GM18499 (cell line): Measurements from ENCODE around the gene EIF3K.

Experiments used
- ATAC-seq: cut with Tn5 transposase; IDR thresholded peaks from one replicate; pipeline ENCODE4 v1.9.1; 2021; ENCODE audit warnings: moderate number of reproducible peaks; ENCODE audit not compliant: insufficient read depth, unreplicated experiment

Gene EIF3K

GRCh38 chr19:38647966-38648768 lies 29.2 kb downstream of the EIF3K start:
- no peak for ATAC-seq

GRCh38 chr19:38648769-38649304 lies 29.8 kb downstream of the EIF3K start:
- no peak for ATAC-seq

- ATAC-seq = no peak
These were observed 30.6 kb downstream of the EIF3K start for GRCh38 chr19:38649305-38650171.

GRCh38 chr19:38650172-38650775 lies 31.3 kb downstream of the EIF3K start:
- ATAC-seq = no peak

- no peak for ATAC-seq
These were observed 32.1 kb downstream of the EIF3K start for GRCh38 chr19:38650911-38651584.

- ATAC-seq = no peak
These were observed 34.1 kb downstream of the EIF3K start for GRCh38 chr19:38653028-38653571.

- ATAC-seq = no peak
These were observed 35.7 kb downstream of the EIF3K start for GRCh38 chr19:38654628-38655055.

- no peak for ATAC-seq
These were observed 36.3 kb downstream of the EIF3K start for GRCh38 chr19:38655148-38655824.

- ATAC-seq = no peak
These were observed 37.4 kb downstream of the EIF3K start for GRCh38 chr19:38656171-38656981.

- ATAC-seq = no peak
These were observed 38.7 kb downstream of the EIF3K start for GRCh38 chr19:38657633-38658222.

- no peak for ATAC-seq
These were observed 39.7 kb downstream of the EIF3K start for GRCh38 chr19:38658462-38659306.

- ATAC-seq = no peak
These were observed 41.7 kb downstream of the EIF3K start for GRCh38 chr19:38660724-38661123.

GRCh38 chr19:38661136-38661535 lies 42.1 kb downstream of the EIF3K start:
- no peak for ATAC-seq

- no peak for ATAC-seq
These were observed 43.0 kb downstream of the EIF3K start for GRCh38 chr19:38661996-38662395.

- no peak for ATAC-seq
These were observed 43.7 kb downstream of the EIF3K start for GRCh38 chr19:38662537-38663155.

GRCh38 chr19:38663156-38663651 lies 44.2 kb downstream of the EIF3K start:
- ATAC-seq = no peak
